HG03064 (cell line): Measurements from ENCODE around the gene LAMA2.

ENCODE experiments used
- ATAC-seq: cut with Tn5 transposase; IDR thresholded peaks from one replicate; pipeline ENCODE4 v1.9.1; 2021; ENCODE audit warnings: low read depth; ENCODE audit not compliant: unreplicated experiment

LAMA2 gene

GRCh38 chr6:129539032-129539431 is 656.1 kb downstream of the LAMA2 start:
- ATAC-seq, result no peak

- ATAC-seq, result no peak
Measured at GRCh38 chr6:129542705-129543104, 659.8 kb downstream of the LAMA2 start.

GRCh38 chr6:129543981-129544380 is 661.0 kb downstream of the LAMA2 start:
- no peak for ATAC-seq

- ATAC-seq, result no peak
Measured at GRCh38 chr6:129544892-129545612, 662.1 kb downstream of the LAMA2 start.

- ATAC-seq, result no peak
Measured at GRCh38 chr6:129546702-129547101, 663.8 kb downstream of the LAMA2 start.

GRCh38 chr6:129551486-129551885 is 668.5 kb downstream of the LAMA2 start:
- ATAC-seq, result no peak

GRCh38 chr6:129552413-129552812 is 669.5 kb downstream of the LAMA2 start:
- ATAC-seq, result no peak

- no peak for ATAC-seq
Measured at GRCh38 chr6:129555206-129555832, 672.4 kb downstream of the LAMA2 start.

GRCh38 chr6:129558248-129558647 is 675.3 kb downstream of the LAMA2 start:
- no peak for ATAC-seq

- no peak for ATAC-seq
Measured at GRCh38 chr6:129565366-129565765, 682.4 kb downstream of the LAMA2 start.

- ATAC-seq, result no peak
Measured at GRCh38 chr6:129565811-129566210, 682.9 kb downstream of the LAMA2 start.
